Measurements from ENCODE around the gene KAZALD1.
A peak's percentile ranks its signal among the peaks of the same experiment; 100 is the strongest.

KAZALD1 gene

GRCh38 chr10:101014230-101014884 lies 47.4 kb upstream of the KAZALD1 start:
- TF ChIP-seq EGR1 (IDR thresholded peaks at IDR 0.05) (no peak), MAX (IDR thresholded peaks at IDR 0.05) (0 out of 2 replicates have a peak, but pooled peaks have one; percentile 13), RAD21 (IDR thresholded peaks at IDR 0.05; ENCODE audit: low read depth) (peak; percentile 94)

GRCh38 chr10:101014966-101015581 lies 46.7 kb upstream of the KAZALD1 start:
- peak; percentile 25; the same call in 1 of the 2 replicates for TF ChIP-seq NFIC (IDR thresholded peaks at IDR 0.05)
- no peak for TF ChIP-seq EP300 (IDR thresholded peaks at IDR 0.05; ENCODE audit: borderline replicate concordance)

- TF ChIP-seq FOXM1 (IDR thresholded peaks at IDR 0.05; ENCODE audit: borderline replicate concordance, low read depth) = no peak
- TF ChIP-seq TEAD4 (IDR thresholded peaks at IDR 0.05) = no peak
- TF ChIP-seq CREB1 (IDR thresholded peaks at IDR 0.05; ENCODE audit: low read depth) = no peak
- no peak for TF ChIP-seq EP300 (IDR thresholded peaks at IDR 0.05; ENCODE audit: borderline replicate concordance)
- no peak for TF ChIP-seq RAD21 (IDR thresholded peaks at IDR 0.05; ENCODE audit: low read depth)
- no peak for TF ChIP-seq REST (IDR thresholded peaks at IDR 0.05; ENCODE audit: low read depth)
- TF ChIP-seq EGR1 (IDR thresholded peaks at IDR 0.05) = no peak
- TF ChIP-seq TCF12 (IDR thresholded peaks at IDR 0.05; ENCODE audit: low read depth) = no peak
- no peak for TF ChIP-seq CEBPB (IDR thresholded peaks at IDR 0.05)
- no peak for TF ChIP-seq USF1 (IDR thresholded peaks at IDR 0.05)
These were observed 46.2 kb upstream of the KAZALD1 start for GRCh38 chr10:101015582-101015973.

- TF ChIP-seq TEAD4 (IDR thresholded peaks at IDR 0.05) = no peak
- TF ChIP-seq FOXM1 (IDR thresholded peaks at IDR 0.05; ENCODE audit: borderline replicate concordance, low read depth) = no peak
- TF ChIP-seq CREB1 (IDR thresholded peaks at IDR 0.05; ENCODE audit: low read depth) = no peak
- TF ChIP-seq RAD21 (IDR thresholded peaks at IDR 0.05; ENCODE audit: low read depth) = no peak
- TF ChIP-seq CEBPB (IDR thresholded peaks at IDR 0.05) = no peak
- no peak for TF ChIP-seq EGR1 (IDR thresholded peaks at IDR 0.05)
- TF ChIP-seq REST (IDR thresholded peaks at IDR 0.05; ENCODE audit: low read depth) = no peak
These were observed 45.0 kb upstream of the KAZALD1 start for GRCh38 chr10:101016814-101017213.

- TF ChIP-seq CREB1 (IDR thresholded peaks at IDR 0.05; ENCODE audit: low read depth) (no peak), FOXM1 (IDR thresholded peaks at IDR 0.05; ENCODE audit: borderline replicate concordance, low read depth) (no peak), NFIC (IDR thresholded peaks at IDR 0.05) (no peak), MAX (IDR thresholded peaks at IDR 0.05) (no peak)
These were observed 43.6 kb upstream of the KAZALD1 start for GRCh38 chr10:101018118-101018599.

GRCh38 chr10:101018600-101019439 lies 43.0 kb upstream of the KAZALD1 start:
- TF ChIP-seq ZBTB7A (IDR thresholded peaks at IDR 0.05; ENCODE audit: low read depth) = no peak
- no peak for TF ChIP-seq FOXM1 (IDR thresholded peaks at IDR 0.05; ENCODE audit: borderline replicate concordance, low read depth)
- TF ChIP-seq TCF12 (IDR thresholded peaks at IDR 0.05; ENCODE audit: low read depth) = peak; percentile 43; the same call in 1 of the 2 replicates
- 0 out of 2 replicates have a peak, but pooled peaks have one; percentile 10 for TF ChIP-seq TEAD4 (IDR thresholded peaks at IDR 0.05)
- TF ChIP-seq RAD21 (IDR thresholded peaks at IDR 0.05; ENCODE audit: low read depth) = peak; percentile 91
- TF ChIP-seq TAF1 (IDR thresholded peaks at IDR 0.05; ENCODE audit: low read depth) = peak; percentile 30; the same call in 1 of the 2 replicates
- peak; percentile 78 for TF ChIP-seq MAX (IDR thresholded peaks at IDR 0.05)
- TF ChIP-seq EP300 (IDR thresholded peaks at IDR 0.05; ENCODE audit: borderline replicate concordance) = no peak
- TF ChIP-seq YY1 (IDR thresholded peaks at IDR 0.05; ENCODE audit: low read depth) = 0 out of 2 replicates have a peak, but pooled peaks have one; percentile 39
- no peak for TF ChIP-seq CREB1 (IDR thresholded peaks at IDR 0.05; ENCODE audit: low read depth)
- TF ChIP-seq EGR1 (IDR thresholded peaks at IDR 0.05) = no peak
- TF ChIP-seq NFIC (IDR thresholded peaks at IDR 0.05) = no peak
- TF ChIP-seq USF1 (IDR thresholded peaks at IDR 0.05) = no peak
- no peak for TF ChIP-seq CEBPB (IDR thresholded peaks at IDR 0.05)
- TF ChIP-seq REST (IDR thresholded peaks at IDR 0.05; ENCODE audit: low read depth) = no peak

Measured in Ishikawa (cell line).